Loucy (cell line): ENCODE data around the gene BHLHE23.

Experiments used
- H2AFZ ChIP-seq: fragments of 200-600 bp; sonication (generic); 2 replicates; pipeline ENCODE4 v1.6.0; 2016; ENCODE audit warnings: antibody characterized with exemption, mild to moderate bottlenecking, low read length, moderate library complexity
- H3F3A ChIP-seq: fragments of 200-600 bp; 2 replicates; pipeline ENCODE4 v1.6.0; 2016; ENCODE audit warnings: antibody characterized with exemption, low read depth, mild to moderate bottlenecking
- H3K27me3 ChIP-seq: fragments of 200-600 bp; sonication (generic); 2 replicates; pipeline ENCODE4 v1.6.1; 2014; ENCODE audit warnings: low read length, mild to moderate bottlenecking; ENCODE audit not compliant: insufficient read depth, poor library complexity, severe bottlenecking
- H3K36me3 ChIP-seq: fragments of 200-600 bp; sonication (generic); 2 replicates; pipeline ENCODE4 v1.6.1; 2016; ENCODE audit warnings: low read length; ENCODE audit not compliant: insufficient read depth
- H3K4me1 ChIP-seq: fragments of 200-600 bp; sonication (generic); 2 replicates; pipeline ENCODE4 v1.5.1; 2014; ENCODE audit warnings: low read length, mild to moderate bottlenecking; ENCODE audit not compliant: insufficient read depth, poor library complexity, severe bottlenecking
- H3K4me2 ChIP-seq: fragments of 200-600 bp; sonication (generic); 2 replicates; pipeline ENCODE4 v1.6.0; 2014; ENCODE audit warnings: antibody characterized with exemption, low read length, low read depth, mild to moderate bottlenecking; ENCODE audit not compliant: poor library complexity, severe bottlenecking
- H3K4me3 ChIP-seq: fragments of 200-600 bp; sonication (generic); 2 replicates; pipeline ENCODE4 v1.5.1; 2014; ENCODE audit warnings: low read length, mild to moderate bottlenecking, mixed read lengths; ENCODE audit not compliant: poor library complexity, severe bottlenecking
- H3K79me2 ChIP-seq: fragments of 200-600 bp; sonication (generic); 2 replicates; pipeline ENCODE4 v1.6.1; 2014; ENCODE audit warnings: low read length; ENCODE audit not compliant: insufficient read depth
- H3K9ac ChIP-seq: fragments of 200-600 bp; sonication (generic); 2 replicates; pipeline ENCODE4 v1.6.0; 2014; ENCODE audit warnings: mild to moderate bottlenecking, low read depth, low read length, moderate library complexity; ENCODE audit not compliant: poor library complexity, severe bottlenecking
- H3K9me2 ChIP-seq: fragments of 200-600 bp; sonication (generic); replicated peaks from 2 replicates; pipeline ENCODE4 v1.6.1; 2016; ENCODE audit warnings: low read depth, low read length, mixed read lengths
- H3K9me3 ChIP-seq: fragments of 200-600 bp; sonication (generic); 2 replicates; pipeline ENCODE4 v1.6.1; 2014; ENCODE audit warnings: mild to moderate bottlenecking, antibody characterized with exemption, low read length, low read depth; ENCODE audit not compliant: insufficient read depth
- H4K20me1 ChIP-seq: fragments of 200-600 bp; sonication (generic); 2 replicates; pipeline ENCODE4 v1.6.0; 2014; ENCODE audit warnings: antibody characterized with exemption, low read length, mild to moderate bottlenecking; ENCODE audit not compliant: insufficient read depth, poor library complexity, severe bottlenecking
- CTCF ChIP-seq: fragments of 200-600 bp; sonication (generic); conservative IDR thresholded peaks from 2 replicates; pipeline ENCODE4 v1.5.1; 2014; ENCODE audit warnings: mild to moderate bottlenecking, antibody characterized with exemption, low read length
- EZH2phosphoT487 ChIP-seq: fragments of 200-600 bp; IDR thresholded peaks from 2 replicates; pipeline ENCODE4 v1.6.1; 2018; ENCODE audit warnings: antibody characterized with exemption, mild to moderate bottlenecking, moderate library complexity, borderline replicate concordance

The BHLHE23 gene

DNA sequence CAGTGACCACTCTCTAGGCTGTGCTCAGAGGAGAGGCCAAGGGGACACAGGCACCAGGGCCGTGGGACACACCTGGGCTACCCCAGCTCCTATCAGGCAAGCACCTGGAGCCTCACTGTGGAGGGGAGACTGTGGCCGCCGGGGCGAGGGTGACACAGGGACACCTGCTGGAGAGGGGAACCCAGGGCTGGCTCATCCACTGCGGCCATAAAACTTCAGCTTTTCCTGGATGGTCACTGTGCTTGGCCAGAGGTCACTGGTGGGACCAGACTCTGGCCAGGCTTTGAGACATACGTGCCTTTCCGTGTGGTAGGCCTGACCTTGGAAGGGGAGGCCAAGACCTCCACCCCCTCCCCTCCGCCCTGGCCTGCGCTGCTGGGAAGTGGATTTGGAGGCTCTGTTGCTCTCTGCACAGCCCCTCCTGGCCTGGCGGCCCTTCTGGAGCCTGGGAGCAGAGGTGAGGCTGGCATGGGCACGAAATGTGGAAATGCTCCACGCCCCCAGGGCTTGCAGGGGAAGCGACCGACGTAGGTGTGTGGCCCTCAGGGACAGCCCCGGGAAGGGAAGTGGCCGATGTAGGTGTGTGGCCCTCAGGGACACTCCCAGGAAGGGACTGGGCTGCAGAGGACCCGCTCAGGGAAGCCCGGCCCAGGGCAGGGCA, 42.9 kb upstream of the BHLHE23 start:
- no peaks in the 10 kb centered on the region for H3K4me1 ChIP-seq
- H3K4me3 ChIP-seq, result no peak overlapping the region
- H3F3A ChIP-seq, result no peaks in the 10 kb centered on the region
- no peak overlapping the region for H2AFZ ChIP-seq
- TF ChIP-seq EZH2phosphoT487 (no peak), CTCF (no peak)
- no peaks in the 10 kb centered on the region; the same call in 1 of the 2 replicates for H3K9me3 ChIP-seq
- H4K20me1 ChIP-seq, result no peaks in the 10 kb centered on the region
- H3K79me2 ChIP-seq, result no peaks in the 10 kb centered on the region
- no peaks in the 10 kb centered on the region for H3K9me2 ChIP-seq
- no peak overlapping the region for H3K4me2 ChIP-seq
- H3K36me3 ChIP-seq, result no peaks in the 10 kb centered on the region
- H3K27me3 ChIP-seq, result no peaks in the 10 kb centered on the region
- H3K9ac ChIP-seq, result no peak overlapping the region

GRCh38 chr20:63049191-63049518, 42.4 kb upstream of the BHLHE23 start:
- no peaks in the 10 kb centered on the region; the same call in 1 of the 2 replicates for H3K9me3 ChIP-seq
- no peaks in the 10 kb centered on the region for H4K20me1 ChIP-seq
- H3K9me2 ChIP-seq, result no peaks in the 10 kb centered on the region
- TF ChIP-seq EZH2phosphoT487 (no peak), CTCF (no peak)
- no peaks in the 10 kb centered on the region for H3K79me2 ChIP-seq
- H3K27me3 ChIP-seq, result no peaks in the 10 kb centered on the region
- no peaks in the 10 kb centered on the region for H3K4me1 ChIP-seq
- no peaks in the 10 kb centered on the region for H3K36me3 ChIP-seq
- no peaks in the 10 kb centered on the region for H3F3A ChIP-seq
- no peak overlapping the region for H3K4me3 ChIP-seq
- H3K9ac ChIP-seq, result no peak overlapping the region
- H3K4me2 ChIP-seq, result no peak overlapping the region
- no peak overlapping the region for H2AFZ ChIP-seq

DNA sequence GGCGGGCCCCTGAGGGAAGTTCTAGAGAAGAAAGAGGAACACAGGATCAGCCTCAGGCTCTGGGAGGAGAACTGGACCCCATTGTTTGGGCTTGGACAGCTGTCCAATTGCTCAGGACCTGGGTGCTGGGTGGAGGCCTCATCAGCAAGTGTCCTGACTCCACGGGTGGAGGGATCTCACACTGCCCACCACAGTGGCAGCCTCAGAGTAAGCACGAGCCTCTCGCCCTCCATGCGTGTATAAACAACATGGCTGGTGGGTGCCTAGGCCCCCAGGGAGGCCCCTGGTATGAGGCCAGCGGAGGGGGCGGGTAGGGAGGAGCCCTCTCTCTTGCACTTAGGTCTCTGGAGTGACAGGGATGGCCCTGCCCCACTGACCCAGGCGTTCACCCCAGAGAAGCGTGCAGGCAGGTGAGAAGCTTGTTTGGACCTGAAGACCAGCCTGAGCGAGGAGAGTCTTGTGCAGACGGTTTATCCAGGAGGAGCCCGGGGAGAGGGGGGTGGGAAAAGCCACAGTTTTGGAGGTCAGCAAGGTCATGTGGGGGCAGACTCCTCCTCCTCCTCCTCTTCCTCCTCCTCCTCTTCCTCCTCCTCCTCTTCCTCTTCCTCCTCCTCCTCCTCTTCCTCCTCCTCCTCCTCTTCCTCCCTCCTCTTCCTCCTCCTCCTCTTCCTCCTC, 41.9 kb upstream of the BHLHE23 start:
- Histone ChIP-seq H3K9ac (no peak overlapping the region), H3K9me3 (no peaks in the 10 kb centered on the region; the same call in 1 of the 2 replicates), H3K79me2 (no peaks in the 10 kb centered on the region), H3K4me1 (no peaks in the 10 kb centered on the region), H3K4me3 (no peak overlapping the region), H3K36me3 (no peaks in the 10 kb centered on the region), H4K20me1 (no peaks in the 10 kb centered on the region), H3K9me2 (no peaks in the 10 kb centered on the region), H2AFZ (no peak overlapping the region), H3F3A (no peaks in the 10 kb centered on the region), H3K27me3 (no peaks in the 10 kb centered on the region), H3K4me2 (no peak overlapping the region)
- TF ChIP-seq EZH2phosphoT487 (no peak), CTCF (no peak)
